IPS-15b (cell line): ENCODE data around the gene IGSF5.
"Not testable (repeated sequence)": the region's sequence is repeated elsewhere in the genome, so short reads cannot be mapped to it uniquely, and the experiment has no call there.

Experiments used
- H3K27me3 ChIP-seq: one replicate; pipeline ENCODE4 v1.6.1; 2013; ENCODE audit warnings: low read length; ENCODE audit not compliant: control insufficient read depth, insufficient read depth
- H3K36me3 ChIP-seq: one replicate; pipeline ENCODE4 v1.6.1; 2013; ENCODE audit warnings: low read length; ENCODE audit not compliant: control insufficient read depth, insufficient read depth
- H3K4me1 ChIP-seq: one replicate; pipeline ENCODE4 v1.6.1; 2013; ENCODE audit warnings: mild to moderate bottlenecking, low read length; ENCODE audit not compliant: control insufficient read depth, insufficient read depth
- H3K4me3 ChIP-seq: one replicate; pipeline ENCODE4 v1.5.1; 2013; ENCODE audit warnings: low read depth, low read length
- H3K9ac ChIP-seq: one replicate; pipeline ENCODE4 v1.6.1; 2013; ENCODE audit warnings: low read depth, mild to moderate bottlenecking, low read length
- H3K9me3 ChIP-seq: one replicate; pipeline ENCODE4 v1.6.1; 2013; ENCODE audit warnings: mild to moderate bottlenecking, low read length; ENCODE audit not compliant: control insufficient read depth, insufficient read depth

Gene IGSF5

GRCh38 chr21:39739531-39739930, 5.5 kb upstream of the IGSF5 start:
- not testable (repeated sequence) for H3K4me3 ChIP-seq, H3K36me3 ChIP-seq, H3K9ac ChIP-seq, H3K4me1 ChIP-seq, H3K27me3 ChIP-seq, H3K9me3 ChIP-seq

GRCh38 chr21:39742561-39742960, 2.4 kb upstream of the IGSF5 start:
- H3K4me3 ChIP-seq, H3K9me3 ChIP-seq, H3K9ac ChIP-seq, H3K36me3 ChIP-seq, H3K4me1 ChIP-seq, H3K27me3 ChIP-seq: not testable (repeated sequence)

- not testable (repeated sequence) for H3K36me3 ChIP-seq, H3K9ac ChIP-seq, H3K4me1 ChIP-seq, H3K27me3 ChIP-seq, H3K9me3 ChIP-seq, H3K4me3 ChIP-seq
Measured at GRCh38 chr21:39745332-39745731, 349 bp downstream of the IGSF5 start.

- H3K36me3 ChIP-seq: no peaks in the 10 kb centered on the region
- H3K9ac ChIP-seq: no peak overlapping the region
- H3K4me1 ChIP-seq: no peaks in the 10 kb centered on the region
- H3K4me3 ChIP-seq: no peak overlapping the region
- no peaks in the 10 kb centered on the region for H3K9me3 ChIP-seq
- H3K27me3 ChIP-seq: no peaks in the 10 kb centered on the region
Measured at GRCh38 chr21:39750670-39751069, 5.7 kb downstream of the IGSF5 start.

GRCh38 chr21:39754811-39755210, 9.8 kb downstream of the IGSF5 start:
- Histone ChIP-seq H3K9ac (no peak overlapping the region), H3K27me3 (no peaks in the 10 kb centered on the region), H3K4me3 (no peak overlapping the region), H3K9me3 (no peaks in the 10 kb centered on the region), H3K36me3 (no peaks in the 10 kb centered on the region), H3K4me1 (no peaks in the 10 kb centered on the region)

- Histone ChIP-seq H3K9me3 (no peaks in the 10 kb centered on the region), H3K27me3 (no peaks in the 10 kb centered on the region), H3K36me3 (no peaks in the 10 kb centered on the region), H3K4me1 (no peaks in the 10 kb centered on the region), H3K9ac (no peak overlapping the region), H3K4me3 (no peak overlapping the region)
Measured at GRCh38 chr21:39756285-39756684, 11.3 kb downstream of the IGSF5 start.

- Histone ChIP-seq H3K4me1 (no peaks in the 10 kb centered on the region), H3K36me3 (no peaks in the 10 kb centered on the region), H3K9me3 (no peaks in the 10 kb centered on the region), H3K4me3 (no peak overlapping the region), H3K9ac (no peak overlapping the region), H3K27me3 (no peaks in the 10 kb centered on the region)
Measured at GRCh38 chr21:39763272-39763970, 18.4 kb downstream of the IGSF5 start.

GRCh38 chr21:39774227-39774626, 29.2 kb downstream of the IGSF5 start:
- Histone ChIP-seq H3K36me3 (no peaks in the 10 kb centered on the region), H3K9ac (no peak overlapping the region), H3K27me3 (no peaks in the 10 kb centered on the region), H3K9me3 (no peaks in the 10 kb centered on the region), H3K4me1 (peaks cover 4% of the 10 kb centered on the region), H3K4me3 (no peak overlapping the region)

- Histone ChIP-seq H3K4me3 (no peak overlapping the region), H3K9me3 (no peaks in the 10 kb centered on the region), H3K27me3 (no peaks in the 10 kb centered on the region), H3K9ac (no peak overlapping the region), H3K4me1 (peaks cover 4% of the 10 kb centered on the region), H3K36me3 (no peaks in the 10 kb centered on the region)
Measured at GRCh38 chr21:39775816-39776215, 30.8 kb downstream of the IGSF5 start.

- H3K9ac ChIP-seq: no peak overlapping the region
- H3K4me1 ChIP-seq: peaks cover 4% of the 10 kb centered on the region
- H3K4me3 ChIP-seq: no peak overlapping the region
- no peaks in the 10 kb centered on the region for H3K9me3 ChIP-seq
- H3K36me3 ChIP-seq: no peaks in the 10 kb centered on the region
- no peaks in the 10 kb centered on the region for H3K27me3 ChIP-seq
Measured at GRCh38 chr21:39776589-39776988, 31.6 kb downstream of the IGSF5 start.

- H3K36me3 ChIP-seq: no peaks in the 10 kb centered on the region
- no peaks in the 10 kb centered on the region for H3K4me1 ChIP-seq
- H3K27me3 ChIP-seq: no peaks in the 10 kb centered on the region
- H3K4me3 ChIP-seq: no peak overlapping the region
- H3K9ac ChIP-seq: no peak overlapping the region
- no peaks in the 10 kb centered on the region for H3K9me3 ChIP-seq
Measured at GRCh38 chr21:39781331-39781730, 36.3 kb downstream of the IGSF5 start.

- Histone ChIP-seq H3K27me3 (no peaks in the 10 kb centered on the region), H3K36me3 (no peaks in the 10 kb centered on the region), H3K4me3 (no peak overlapping the region), H3K9me3 (peaks cover 7% of the 10 kb centered on the region), H3K9ac (no peak overlapping the region), H3K4me1 (no peaks in the 10 kb centered on the region)
Measured at GRCh38 chr21:39788383-39788782, 43.4 kb downstream of the IGSF5 start.
